Chondrocyte (in vitro differentiated cells): Measurements from ENCODE around the gene REV1. TPM values are rescaled to one million over a fixed set of nuclear protein-coding genes. Genes with fewer than 3 reads are reported as not detected.
"Not testable (repeated sequence)": the region's sequence is repeated elsewhere in the genome, so short reads cannot be mapped to it uniquely, and the experiment has no call there.

Experiments used
- DNase-seq: peaks from one replicate; pipeline ENCODE4 v3.0.0; 2021; ENCODE audit warnings: mixed read lengths, low spot score
- H3K27ac Mint-ChIP-seq: one replicate; pipeline ENCODE4 v1.8.0; 2021; ENCODE audit warnings: mild to moderate bottlenecking, moderate library complexity, mixed read lengths; ENCODE audit not compliant: unreplicated experiment
- H3K27me3 Mint-ChIP-seq: 2 replicates; pipeline ENCODE4 v1.8.0; 2021; ENCODE audit warnings: low read depth, mixed read lengths
- H3K36me3 Mint-ChIP-seq: 2 replicates; pipeline ENCODE4 v1.8.0; 2021; ENCODE audit warnings: low read depth, mixed read lengths
- H3K4me1 Mint-ChIP-seq: 2 replicates; pipeline ENCODE4 v1.8.0; 2021; ENCODE audit warnings: low read depth, mild to moderate bottlenecking, mixed read lengths
- H3K4me3 Mint-ChIP-seq: one replicate; pipeline ENCODE4 v1.8.0; 2021; ENCODE audit warnings: mild to moderate bottlenecking, moderate library complexity, mixed read lengths; ENCODE audit not compliant: unreplicated experiment
- H3K9me3 Mint-ChIP-seq: 2 replicates; pipeline ENCODE4 v1.8.0; 2021; ENCODE audit warnings: low read depth, mixed read lengths
- CTCF ChIP-seq: fragments of 200-600 bp; sonication (generic); IDR thresholded peaks from 2 replicates; pipeline ENCODE4 v1.5.0; 2021; ENCODE audit warnings: antibody characterized with exemption, mild to moderate bottlenecking, moderate library complexity
- total RNA-seq: library from RNA; stranded (reverse); gene quantifications from 3 replicates; pipeline ENCODE4 v1.2.1, GENCODE V29; 2021

The REV1 gene
- total RNA-seq, 1 donor from 2014 or later = 25.0 TPM

DNA sequence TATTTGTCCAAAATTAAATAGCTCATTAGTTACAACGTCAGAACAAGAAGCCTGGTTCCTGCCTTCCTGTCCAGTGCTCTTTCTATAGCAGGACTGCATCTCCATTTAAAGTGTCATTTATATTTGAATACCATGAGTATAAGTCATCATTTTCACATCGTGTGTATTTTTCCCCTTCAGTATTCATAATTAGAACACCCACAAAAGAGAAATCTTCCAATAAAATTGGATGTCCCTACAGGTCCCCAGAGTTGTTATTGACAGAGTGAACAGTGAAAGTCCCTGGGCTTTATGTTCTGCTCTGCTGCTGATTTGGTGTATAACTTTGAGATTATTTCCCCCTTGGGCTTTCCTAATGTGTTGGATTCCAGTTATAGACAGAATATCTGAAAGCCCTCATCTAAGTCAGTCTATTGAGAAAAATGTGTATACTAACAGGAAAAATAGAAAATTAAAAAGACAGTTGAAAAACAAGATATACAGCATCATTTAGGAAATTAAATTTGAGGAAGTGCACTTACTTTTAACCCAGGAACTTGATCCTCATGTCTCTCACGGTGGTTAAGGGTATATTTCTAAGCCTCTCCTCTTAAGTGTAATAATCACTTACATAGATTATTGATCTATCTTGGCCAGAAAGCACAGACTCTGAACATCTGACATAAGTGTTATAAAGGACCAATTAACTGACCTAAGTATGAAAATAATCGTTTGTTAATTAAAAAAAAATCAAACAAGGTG is 15.2 kb upstream of the REV1 start:
- TF ChIP-seq CTCF = no peak
- DNase-seq = no peak
- Mint-ChIP-seq H3K4me1 (peaks cover 5% of the 10 kb centered on the region), H3K27ac (no peak overlapping the region), H3K27me3 (no peaks in the 10 kb centered on the region), H3K36me3 (no peaks in the 10 kb centered on the region), H3K9me3 (no peaks in the 10 kb centered on the region), H3K4me3 (no peak overlapping the region)

DNA sequence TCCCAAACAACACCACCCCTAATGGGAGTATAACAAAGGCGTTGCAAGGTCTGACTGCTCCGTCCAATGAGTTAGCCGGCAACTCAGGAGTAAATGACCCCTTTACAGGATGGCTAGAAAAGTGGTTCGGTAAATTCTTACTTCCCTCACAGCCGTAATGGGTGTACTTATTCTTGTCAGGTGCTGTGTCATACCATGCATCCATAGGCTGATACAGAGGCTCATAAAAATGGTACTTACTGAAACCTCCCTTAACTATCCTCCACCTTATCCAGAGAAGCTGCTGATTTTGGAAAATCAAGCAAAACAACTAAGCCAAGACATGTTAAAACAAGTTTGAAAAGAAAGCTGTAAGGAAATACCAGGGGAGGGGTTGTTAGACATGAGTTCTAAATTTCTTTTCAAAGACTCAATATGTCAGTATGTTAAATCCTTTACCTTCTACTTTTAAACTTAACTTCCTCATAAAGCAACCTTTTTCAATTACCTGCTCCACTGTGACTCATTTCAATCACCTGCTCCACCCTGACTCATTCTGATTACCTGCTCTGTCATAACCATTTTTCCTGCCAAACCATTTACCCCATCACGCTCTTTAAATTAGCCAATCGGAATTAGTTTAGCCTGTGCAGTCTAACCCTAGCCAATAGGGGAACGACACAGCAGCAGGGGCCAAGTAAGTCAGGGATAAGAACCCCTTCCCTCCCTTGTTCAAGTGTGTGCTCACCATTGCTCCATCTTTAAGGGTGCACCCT is 14.0 kb upstream of the REV1 start:
- not testable (repeated sequence) for DNase-seq, H3K9me3 Mint-ChIP-seq, H3K27me3 Mint-ChIP-seq, H3K27ac Mint-ChIP-seq, H3K4me1 Mint-ChIP-seq, H3K4me3 Mint-ChIP-seq, H3K36me3 Mint-ChIP-seq

DNA sequence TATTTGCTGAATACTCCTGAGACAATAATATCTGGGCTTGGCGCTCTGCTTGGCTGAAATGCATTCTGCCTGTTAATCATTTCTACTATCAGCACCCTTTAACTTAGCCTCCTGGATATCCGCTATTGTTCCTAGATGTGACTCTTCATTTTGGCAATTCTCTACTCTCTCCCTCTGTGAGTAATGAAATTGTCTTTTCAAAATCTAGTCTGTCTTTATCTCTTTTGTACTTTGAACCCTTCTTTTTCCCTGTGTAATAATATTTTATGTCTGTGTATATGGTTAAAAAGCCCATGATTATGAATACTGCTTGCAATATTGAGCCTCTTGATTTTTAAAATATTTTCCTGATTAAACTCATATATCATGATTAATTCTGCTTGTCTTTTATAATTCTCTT is 6.2 kb upstream of the REV1 start:
- H3K9me3 Mint-ChIP-seq = no peaks in the 10 kb centered on the region
- no peak overlapping the region for H3K27ac Mint-ChIP-seq
- no peaks in the 10 kb centered on the region for H3K36me3 Mint-ChIP-seq
- no peak for DNase-seq
- TF ChIP-seq CTCF = no peak
- H3K4me3 Mint-ChIP-seq = no peak overlapping the region
- peaks cover 6% of the 10 kb centered on the region for H3K4me1 Mint-ChIP-seq
- H3K27me3 Mint-ChIP-seq = peaks cover 4% of the 10 kb centered on the region

DNA sequence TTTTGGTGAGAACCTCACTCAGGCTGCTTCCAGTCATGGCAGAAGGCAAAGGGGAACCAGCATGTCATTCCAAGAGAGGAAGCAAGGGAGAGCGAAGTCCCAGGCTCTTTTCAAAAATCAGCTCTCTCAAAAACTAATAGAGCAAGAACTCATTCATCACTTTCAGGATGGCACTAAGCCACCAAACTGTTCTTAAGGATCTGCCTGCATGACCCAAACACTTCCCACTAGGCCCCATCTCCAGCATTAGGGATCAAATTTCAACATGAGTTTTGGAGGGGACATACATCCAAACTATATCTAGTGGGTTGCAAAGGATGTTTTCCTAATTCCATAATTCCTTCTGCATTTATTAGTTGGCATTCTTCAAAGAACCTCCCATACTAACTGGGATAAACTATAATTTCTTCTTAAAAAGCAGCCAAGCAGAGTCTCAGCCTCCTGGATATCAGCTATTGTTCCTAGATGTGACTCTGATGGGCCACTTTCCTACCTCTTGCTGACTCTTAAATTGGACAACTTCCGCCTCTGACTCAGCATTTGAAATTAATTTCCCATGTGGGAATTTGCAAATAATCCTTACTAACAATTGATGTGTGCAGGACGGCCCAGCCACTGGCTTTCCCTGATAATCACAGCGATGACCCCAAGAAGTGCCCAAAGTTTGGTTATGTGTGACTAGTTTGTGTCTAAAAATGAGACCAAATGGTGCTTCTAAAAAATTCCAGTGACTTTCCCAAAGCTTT is 5.5 kb upstream of the REV1 start:
- Mint-ChIP-seq H3K36me3 (no peaks in the 10 kb centered on the region), H3K27ac (no peak overlapping the region), H3K9me3 (no peaks in the 10 kb centered on the region), H3K4me1 (peaks cover 11% of the 10 kb centered on the region), H3K4me3 (no peak overlapping the region), H3K27me3 (peaks cover 4% of the 10 kb centered on the region)
- no peak for TF ChIP-seq CTCF
- DNase-seq = no peak

DNA sequence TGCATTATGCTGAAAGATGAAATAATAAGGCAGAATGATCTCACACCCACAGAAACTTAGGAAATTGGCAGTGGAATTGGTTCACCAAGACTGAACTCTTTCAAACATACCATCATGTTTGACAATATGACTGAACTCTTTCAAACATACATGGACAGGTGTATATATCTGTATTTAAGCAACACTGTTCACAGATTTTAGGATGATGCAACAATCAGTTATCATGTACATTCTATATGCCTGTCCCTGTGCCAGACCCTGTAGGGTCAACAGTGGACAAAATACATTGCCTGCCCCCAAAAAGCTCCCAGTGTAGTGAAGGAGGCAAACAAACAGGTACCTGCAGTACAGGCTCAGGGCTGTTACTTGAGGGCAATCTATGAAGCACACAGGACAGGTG is 2.9 kb upstream of the REV1 start:
- no peaks in the 10 kb centered on the region for H3K36me3 Mint-ChIP-seq
- no peak overlapping the region for H3K27ac Mint-ChIP-seq
- no peak for TF ChIP-seq CTCF
- H3K4me3 Mint-ChIP-seq = no peak overlapping the region
- no peak for DNase-seq
- peaks cover 10% of the 10 kb centered on the region for H3K4me1 Mint-ChIP-seq
- no peaks in the 10 kb centered on the region for H3K9me3 Mint-ChIP-seq
- peaks cover 2% of the 10 kb centered on the region for H3K27me3 Mint-ChIP-seq
